Suppressor macrophage treated with lipopolysaccharide for 4 hours (primary cell): Measurements from ENCODE around the gene CDHR2.

Experiments used
- DNase-seq: peaks from one replicate; pipeline ENCODE4 v3.0.0-alpha.2; 2020

Gene CDHR2, protein sequence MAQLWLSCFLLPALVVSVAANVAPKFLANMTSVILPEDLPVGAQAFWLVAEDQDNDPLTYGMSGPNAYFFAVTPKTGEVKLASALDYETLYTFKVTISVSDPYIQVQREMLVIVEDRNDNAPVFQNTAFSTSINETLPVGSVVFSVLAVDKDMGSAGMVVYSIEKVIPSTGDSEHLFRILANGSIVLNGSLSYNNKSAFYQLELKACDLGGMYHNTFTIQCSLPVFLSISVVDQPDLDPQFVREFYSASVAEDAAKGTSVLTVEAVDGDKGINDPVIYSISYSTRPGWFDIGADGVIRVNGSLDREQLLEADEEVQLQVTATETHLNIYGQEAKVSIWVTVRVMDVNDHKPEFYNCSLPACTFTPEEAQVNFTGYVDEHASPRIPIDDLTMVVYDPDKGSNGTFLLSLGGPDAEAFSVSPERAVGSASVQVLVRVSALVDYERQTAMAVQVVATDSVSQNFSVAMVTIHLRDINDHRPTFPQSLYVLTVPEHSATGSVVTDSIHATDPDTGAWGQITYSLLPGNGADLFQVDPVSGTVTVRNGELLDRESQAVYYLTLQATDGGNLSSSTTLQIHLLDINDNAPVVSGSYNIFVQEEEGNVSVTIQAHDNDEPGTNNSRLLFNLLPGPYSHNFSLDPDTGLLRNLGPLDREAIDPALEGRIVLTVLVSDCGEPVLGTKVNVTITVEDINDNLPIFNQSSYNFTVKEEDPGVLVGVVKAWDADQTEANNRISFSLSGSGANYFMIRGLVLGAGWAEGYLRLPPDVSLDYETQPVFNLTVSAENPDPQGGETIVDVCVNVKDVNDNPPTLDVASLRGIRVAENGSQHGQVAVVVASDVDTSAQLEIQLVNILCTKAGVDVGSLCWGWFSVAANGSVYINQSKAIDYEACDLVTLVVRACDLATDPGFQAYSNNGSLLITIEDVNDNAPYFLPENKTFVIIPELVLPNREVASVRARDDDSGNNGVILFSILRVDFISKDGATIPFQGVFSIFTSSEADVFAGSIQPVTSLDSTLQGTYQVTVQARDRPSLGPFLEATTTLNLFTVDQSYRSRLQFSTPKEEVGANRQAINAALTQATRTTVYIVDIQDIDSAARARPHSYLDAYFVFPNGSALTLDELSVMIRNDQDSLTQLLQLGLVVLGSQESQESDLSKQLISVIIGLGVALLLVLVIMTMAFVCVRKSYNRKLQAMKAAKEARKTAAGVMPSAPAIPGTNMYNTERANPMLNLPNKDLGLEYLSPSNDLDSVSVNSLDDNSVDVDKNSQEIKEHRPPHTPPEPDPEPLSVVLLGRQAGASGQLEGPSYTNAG (N-terminal part only)

DNA sequence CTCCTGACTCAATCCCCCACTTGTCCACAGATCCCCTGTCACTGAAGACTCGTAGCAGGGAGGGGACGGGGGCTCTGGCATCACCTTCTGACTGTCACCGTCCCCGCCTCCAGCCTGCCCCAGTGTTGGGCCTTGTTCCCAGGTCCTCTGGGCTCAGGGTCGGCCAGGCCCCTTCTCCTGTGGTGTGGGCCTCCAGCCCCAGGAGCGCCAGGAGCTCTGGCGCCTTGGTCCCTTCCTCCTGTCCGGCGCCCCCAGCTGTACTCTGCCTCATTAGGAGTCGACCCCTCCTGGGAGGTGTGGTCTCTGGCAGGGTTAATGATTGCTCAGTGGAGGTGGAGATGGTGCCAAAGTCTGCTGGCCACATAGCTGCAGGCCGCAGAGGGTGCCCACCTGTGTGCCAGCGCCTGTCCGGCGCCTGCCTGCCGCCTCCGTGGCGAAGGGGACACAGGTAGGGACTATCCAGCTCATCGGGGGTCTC lies at the start of gene CDHR2:
CDHR2 (plus strand) TSS at position 376 of the 478 bp plus-strand sequence. CDS start 16,011 bp downstream, outside the sequence.
- no peak for DNase-seq

DNA sequence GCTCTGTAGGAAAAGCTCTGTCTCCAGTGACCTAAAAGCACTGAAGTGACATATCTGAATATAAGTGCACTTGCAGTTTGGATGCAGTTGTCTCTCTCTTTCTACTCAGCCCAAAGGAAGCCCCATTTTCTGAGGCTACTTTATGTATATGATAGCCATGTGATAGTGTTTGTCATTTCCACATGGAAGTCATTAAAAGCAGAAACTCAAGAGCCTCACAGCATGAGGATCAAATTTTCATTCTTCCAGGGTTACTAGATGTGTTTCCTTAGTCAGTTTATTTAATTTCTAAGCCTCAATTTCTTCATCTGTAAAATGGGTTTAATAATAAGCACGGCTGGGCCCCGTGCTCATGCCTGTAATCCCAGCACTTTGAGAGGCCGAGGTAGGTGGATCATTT lies 48.6 kb upstream of the CDHR2 start:
- no peak for DNase-seq

DNA sequence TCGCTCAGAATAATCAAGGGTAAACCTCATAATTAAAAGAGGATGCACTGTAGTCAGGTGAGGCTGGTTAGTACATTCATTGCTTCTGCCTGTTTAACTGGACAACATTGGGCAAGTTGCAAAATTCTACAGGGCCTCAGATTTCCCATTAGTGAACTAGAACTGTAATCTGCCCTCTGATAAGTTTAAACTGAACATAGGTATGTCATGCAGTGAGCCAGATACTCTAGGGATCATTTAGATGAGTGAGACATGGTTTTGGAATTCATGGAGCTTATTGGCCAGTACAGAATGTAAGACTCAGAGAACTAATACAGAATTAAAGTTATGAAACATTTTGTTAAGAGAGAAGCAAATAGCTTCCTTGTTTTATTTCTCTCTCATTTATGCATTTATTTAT lies 47.8 kb upstream of the CDHR2 start:
- no peak for DNase-seq

DNA sequence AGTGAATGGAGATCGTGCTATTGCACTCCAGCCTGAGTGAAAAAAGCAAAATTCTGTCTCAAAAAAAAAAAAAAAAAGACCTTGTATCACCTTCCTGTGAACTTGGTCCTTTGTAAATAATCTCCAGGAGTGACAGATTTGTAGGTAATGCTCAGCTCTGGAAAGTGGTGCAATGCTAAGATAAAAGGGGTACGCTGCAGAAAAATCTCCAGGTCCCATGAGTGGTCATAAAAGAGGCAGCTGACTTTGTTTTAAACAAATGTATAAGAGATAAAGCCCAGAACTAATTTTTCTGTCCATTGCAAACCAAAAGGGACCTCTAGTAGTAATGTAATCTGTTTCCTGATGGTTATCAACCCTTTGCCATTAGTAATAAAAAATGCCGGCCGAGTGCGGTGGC lies 45.6 kb upstream of the CDHR2 start:
- DNase-seq = no peak

DNA sequence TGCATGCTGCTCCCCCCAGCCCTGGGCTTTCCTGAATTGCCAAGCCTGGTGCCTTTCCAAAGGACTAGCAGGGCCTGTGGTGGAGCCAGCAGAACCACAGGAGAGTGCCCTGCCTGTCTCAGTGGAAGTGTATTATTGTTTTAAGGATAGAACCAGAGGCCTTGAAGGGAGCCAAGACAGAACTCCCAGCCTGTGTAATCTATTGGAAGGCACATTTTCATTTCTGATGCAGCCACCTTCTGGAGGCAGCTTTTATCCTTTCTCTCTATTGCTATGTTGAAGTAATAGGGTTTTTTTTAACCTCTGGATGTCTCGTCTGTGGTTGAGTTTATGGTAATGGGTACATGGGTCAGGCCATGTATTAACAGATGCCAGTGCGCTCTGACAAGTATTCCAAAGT lies 41.2 kb upstream of the CDHR2 start:
- no peak for DNase-seq

DNA sequence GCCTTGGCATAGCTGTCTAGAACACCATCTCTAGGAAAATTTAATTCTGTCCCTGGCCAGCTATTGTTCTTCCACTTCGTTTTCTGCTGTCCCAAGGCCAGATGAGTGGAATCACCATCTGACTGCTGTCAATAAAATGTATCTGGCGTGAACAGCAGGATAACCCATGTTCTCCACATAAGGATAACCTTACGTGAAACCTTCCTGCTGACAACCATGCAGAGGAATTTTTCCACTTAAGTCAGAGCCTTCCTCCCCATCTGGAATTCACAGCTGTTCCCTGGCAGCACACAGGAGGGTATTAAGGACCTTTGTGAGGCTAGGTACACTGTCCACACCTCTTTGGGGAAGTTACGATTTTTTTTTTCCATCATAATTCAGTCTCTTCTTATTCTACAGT lies 40.5 kb upstream of the CDHR2 start:
- no peak for DNase-seq

DNA sequence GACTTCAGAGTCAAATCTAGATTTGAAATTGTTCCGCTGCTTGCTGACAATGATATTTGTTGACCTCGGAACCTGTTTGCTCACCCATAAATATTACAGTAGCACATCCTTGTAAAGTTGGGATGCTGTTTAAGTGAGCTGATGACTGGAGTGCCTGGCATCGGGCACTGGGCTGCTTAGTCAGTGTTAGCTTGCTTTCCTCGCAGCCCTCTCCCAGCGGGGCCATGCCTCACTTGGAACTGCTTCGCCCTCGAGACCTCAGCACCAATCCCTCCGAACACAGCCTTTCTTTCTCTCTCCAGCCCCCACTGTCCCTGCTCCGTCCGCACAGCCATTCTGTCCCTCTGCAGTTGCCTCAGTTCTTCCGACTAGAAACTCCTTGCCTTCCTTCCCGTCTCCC lies 35.4 kb upstream of the CDHR2 start:
- DNase-seq = no peak

DNA sequence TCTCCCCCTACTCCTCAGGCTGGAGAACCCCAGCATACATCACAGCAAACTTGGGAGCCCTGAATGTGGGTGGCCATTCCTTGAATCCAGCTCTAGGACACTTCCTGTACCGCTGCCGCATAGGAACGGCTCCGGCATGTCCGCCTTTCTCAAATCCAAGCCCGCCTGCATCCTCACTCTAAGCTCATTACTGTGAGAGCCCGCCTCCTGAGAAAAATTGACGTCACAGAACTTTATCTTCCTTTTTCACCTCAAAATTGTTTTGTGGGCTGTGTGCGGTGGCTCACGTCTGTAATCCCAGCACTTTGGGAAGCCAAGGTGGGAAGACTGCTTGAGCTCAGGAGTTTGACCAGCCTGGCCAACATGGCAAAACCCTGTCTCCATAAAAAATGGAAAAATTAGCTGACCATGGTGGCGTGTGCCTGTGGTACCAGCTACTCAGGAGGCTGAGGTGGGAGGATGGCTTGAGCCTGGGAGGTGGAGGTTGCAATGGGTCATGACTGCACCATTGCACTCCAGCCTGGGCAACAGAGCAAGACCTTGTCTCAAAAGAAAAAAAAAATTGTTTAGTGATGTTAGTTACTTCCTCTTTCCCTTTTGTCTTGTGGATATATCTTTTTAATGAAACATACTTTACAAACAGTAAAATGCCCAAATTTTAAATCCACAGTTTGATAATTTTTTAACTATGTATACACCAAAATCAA lies 34.7 kb upstream of the CDHR2 start:
- DNase-seq = no peak

DNA sequence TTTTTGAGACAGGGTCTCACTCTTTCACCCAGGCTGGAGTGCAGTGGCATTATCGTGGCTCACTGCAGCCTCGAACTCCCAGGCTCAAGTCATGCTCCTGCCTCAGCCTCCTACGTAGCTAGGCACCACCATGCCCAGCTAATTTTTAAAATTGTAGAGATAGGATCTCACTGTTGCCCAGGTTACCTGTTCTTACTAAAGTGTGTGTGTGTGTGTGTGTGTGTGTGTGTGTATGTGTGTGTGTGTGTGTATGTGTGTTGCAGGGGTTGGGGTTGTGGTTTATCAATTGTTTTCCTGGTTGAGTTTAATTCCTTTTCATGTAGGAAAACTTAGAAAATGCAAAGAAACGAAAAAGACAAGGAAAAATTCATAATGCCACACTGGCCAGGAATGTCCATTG lies 33.7 kb upstream of the CDHR2 start:
- DNase-seq = no peak

DNA sequence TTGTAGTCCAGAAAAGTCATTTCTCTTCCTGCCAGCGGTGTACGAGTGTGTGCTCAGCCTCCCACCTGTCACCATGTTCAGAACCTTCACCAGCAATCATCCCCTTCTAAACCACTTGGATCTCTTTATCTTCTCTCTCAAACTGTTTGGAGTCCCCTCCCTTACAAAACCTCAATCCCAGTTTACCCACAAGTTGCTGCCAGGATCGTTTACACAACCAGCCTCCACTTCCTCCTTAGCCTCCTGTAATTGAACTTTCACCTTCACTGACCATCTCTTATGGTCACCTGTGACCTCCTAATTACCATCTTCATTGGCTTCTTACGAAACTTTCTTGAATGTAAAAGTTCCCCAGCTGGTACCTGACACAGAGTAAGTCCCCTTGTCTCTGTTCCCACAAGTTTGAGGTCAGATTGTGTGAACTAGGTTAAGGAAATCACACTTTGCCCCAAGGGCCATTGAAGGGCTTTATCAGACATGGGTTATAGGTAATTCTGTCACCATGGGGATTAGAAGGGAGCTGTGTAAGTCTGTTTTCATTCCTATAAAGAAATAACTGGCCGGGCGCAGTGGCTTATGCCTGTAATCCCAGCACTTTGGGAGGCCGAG lies 32.0 kb upstream of the CDHR2 start:
- no peak for DNase-seq

DNA sequence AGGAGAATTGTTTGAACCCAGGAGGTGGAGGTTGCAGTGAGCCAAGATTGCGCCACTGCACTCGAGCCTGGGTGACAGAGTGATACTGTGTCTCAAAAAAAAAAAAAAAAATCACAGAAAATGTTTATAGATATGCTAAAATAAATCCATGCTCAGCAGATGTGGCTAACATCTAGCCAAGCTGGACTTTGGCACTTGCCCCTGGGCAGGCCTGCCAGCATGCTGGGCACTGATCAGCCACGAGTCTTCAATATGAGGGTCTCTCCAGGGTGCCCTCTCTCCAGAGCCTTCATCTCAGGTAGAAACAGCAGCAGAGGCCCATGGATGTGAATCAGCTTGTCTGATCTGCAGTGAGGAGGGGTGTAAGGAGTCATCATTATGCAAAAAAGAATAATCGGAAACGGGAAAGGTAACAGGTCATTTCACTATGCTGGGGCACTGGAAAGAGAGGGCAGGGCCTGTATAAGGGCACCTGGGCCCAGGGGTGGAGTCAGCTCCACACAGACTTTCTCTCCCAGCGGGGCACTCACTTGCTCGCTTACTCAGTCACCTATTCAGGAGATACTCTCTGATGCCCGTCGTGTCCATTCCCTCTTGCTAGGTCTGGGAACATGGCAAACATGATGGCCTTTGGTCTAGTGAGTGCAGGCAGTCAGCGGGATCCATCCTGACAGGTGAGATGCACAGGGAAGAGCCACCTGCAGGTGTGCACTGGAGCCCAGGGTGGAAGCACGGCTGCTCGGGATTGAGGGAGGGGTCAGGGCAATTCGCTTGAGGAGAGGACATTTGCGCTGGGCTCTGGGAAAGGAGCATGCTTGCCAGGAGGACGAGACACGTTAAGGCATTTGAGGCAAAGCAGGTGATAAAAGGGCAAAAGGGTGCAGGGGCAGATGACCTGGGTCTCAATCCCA lies 29.1 kb upstream of the CDHR2 start:
- DNase-seq = no peak

DNA sequence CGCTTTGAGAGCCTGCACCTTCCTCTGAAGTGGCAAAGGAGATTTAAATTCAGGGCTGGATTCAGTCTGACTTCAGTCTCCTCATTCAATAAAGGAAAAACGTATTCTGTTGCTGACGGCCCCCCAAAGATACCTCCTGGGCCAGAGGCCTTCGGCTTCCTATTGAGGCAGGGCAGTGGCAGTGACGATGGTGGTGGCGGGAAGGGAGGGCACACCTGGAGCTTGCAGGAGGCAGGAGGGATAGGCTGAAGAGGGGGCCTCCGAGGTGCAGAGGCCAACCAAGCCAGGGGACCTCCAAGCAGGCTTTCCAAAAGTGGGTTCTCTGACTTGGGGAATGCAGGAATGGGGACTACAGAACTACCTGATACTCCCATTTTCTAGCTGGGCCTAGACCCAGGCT lies 27.9 kb upstream of the CDHR2 start:
- DNase-seq = no peak

DNA sequence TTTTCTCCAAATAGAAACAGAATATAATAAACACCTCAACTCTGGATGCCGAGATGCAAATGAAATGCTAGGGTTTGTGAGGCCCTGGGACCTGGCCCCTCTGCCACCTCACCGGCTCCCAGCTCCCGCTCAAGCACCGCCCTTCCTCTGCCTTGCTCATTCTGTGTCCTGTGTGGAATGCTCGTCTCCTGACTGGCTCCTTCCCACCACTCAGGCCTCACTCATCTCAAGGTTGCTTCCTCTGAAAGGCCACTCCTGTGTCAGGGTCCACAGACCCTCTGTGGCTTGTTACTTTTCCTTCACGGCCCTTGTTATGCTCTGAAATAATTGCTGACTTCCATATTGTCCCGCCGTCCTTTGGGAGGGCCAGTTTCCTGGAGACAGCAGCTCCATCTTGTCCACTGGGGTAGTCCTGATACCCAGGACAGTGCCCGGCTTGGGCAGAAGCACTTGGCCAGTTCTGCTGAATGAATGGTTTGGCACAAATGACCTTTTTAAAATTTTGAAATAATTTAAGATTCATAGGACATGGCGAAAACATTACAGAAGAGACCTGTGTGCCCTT lies 27.4 kb upstream of the CDHR2 start:
- DNase-seq = no peak

DNA sequence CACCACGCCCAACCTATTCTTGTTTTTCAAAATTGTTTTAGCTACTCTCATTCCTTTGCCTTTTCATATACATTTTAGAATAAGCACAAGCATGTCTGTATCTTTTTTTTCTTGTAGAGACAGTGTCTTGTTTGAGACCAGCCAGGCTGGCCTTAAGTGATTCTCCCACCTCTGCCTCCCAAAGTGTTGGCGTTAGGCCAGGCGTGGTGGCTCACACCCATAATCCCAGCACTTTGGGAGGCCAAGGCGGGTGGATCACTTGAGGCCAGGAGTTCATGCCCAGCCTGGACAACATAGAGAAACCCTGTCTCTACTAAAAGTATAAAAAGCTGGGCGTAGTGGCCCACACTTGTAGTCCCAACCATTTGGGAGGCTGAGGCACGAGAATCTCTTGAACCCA lies 25.0 kb upstream of the CDHR2 start:
- no peak for DNase-seq

DNA sequence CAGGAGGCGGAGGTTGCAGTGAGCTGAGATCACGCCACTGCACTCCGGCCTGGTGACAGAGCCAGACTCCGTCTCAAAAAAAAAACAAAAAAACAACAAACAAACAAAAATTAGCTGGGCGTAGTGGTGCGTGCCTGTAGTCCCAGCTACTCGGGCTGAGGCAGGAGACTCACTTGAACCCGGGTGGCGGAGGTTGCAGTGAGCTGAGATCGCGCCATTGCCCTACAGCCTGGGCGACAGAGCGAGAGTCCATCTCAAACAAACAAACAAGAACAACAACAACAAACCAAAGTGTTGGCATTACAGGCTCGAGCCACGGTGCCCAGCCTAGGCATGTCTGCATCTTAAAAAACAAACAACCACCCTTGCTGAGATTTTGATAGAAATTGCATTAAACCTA lies 24.2 kb upstream of the CDHR2 start:
- DNase-seq = no peak

DNA sequence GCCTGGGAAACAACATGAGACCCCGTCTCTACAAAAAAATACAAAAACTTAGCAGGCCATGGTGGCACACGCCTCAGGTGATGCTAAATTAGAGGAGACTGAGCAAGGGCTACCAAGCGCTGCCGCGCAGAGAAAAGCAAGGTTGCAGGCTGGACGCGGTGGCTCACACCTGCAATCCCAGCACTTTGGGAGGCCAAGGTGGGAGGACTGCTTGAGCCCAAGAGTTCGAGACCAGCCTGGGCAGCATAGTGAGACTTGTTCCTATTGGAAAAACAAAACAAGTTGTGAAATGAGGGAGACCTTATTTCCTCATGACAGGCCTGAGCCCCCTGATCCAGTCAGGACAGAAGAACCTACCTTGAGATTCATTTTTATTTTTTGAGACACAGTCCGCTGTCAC lies 23.5 kb upstream of the CDHR2 start:
- DNase-seq = no peak

DNA sequence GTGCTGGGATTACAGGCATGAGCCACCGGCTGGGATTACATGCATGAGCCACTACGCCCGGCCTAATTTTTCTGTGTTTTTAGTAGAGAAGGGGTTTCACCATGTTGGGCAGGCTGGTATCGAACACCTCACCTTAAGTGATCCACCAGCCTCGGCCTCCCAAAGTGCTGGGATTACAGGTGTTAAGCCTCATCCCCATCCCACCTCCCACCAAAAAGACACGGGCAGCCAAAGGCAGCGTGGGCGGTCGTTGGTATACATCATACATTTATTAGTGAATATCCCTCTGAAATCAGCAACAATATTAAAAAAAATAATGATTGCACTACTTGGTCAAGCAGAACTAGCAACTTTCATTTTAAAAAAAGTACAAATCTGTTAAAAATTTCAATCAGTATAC lies 22.7 kb upstream of the CDHR2 start:
- no peak for DNase-seq

DNA sequence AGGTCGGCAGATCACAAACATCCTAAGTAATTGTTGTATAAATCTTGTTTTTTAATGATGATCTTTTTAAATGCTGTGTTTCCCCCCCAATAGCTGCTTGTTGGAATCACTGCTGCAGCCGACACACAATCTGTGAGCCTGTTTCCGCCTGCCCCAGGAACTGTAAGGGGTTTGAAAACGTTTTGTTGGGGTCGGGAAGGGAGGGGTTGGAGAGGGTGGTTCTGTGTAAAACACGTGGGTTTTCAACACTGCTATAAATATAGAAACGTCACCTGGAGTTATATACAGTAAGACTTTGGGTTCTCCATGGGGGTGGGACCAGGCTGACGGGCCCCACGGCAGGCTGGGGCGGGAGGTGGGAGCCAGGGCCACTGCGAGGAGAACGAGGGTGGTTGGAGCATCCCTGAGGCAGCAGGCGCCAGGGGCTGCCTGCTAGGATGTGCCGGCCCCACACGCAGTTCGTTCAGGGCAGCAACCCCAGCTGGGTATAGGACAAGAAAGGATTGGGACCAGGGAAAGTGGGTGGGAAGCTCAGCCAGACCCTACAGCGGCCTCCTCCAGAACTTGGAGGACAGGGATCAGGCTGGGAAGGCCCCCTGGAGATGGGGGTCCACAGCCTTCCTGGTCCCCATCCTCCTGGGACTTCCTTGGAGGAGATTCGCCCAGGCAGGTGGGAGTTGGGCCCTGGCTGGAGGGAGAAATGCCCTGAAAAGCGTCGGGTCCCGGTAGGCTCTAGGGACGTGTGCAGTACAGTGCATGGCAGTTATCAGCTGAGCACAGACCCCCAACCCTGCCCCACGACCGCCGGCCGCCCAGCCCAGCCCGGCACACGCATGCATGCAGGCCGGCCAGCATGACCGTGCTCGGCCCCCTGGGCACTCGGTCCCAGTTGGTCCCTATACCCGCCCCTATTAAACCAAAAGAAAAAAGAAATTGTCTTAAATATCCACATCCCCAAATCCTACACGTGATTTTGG lies 21.6 kb upstream of the CDHR2 start:
- no peak for DNase-seq

DNA sequence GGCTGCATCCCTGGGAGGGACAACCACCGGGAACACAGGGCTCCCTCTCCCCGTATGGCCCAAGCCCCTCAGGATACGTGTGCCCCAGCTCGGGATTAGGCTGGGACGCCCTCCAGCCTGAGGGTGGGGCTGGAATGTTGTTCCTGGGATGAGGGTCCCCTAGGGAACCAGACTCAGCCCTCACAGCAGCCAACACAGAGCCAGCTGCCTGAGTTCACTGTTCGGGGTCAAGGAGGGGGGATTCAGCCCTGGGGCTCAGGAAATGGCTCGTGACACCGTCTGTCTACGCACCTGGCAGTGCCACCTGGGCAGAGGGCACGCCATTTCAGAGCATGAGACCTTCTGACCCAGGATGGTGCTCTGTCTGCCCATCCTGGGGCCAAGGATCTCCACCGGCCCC lies 20.8 kb upstream of the CDHR2 start:
- DNase-seq = no peak
